Gastroesophageal sphincter (tissue), 4 donors: ENCODE results near the gene SPEM3. TPM values are rescaled to one million over a fixed set of nuclear protein-coding genes. Genes with fewer than 3 reads are reported as not detected.

Experiments used
- ATAC-seq: fragments of 150-250 bp; one replicate; pipeline ENCODE4 v1.9.1; 2016; ENCODE audit warnings: mild to moderate bottlenecking, moderate library complexity
- H3K27ac ChIP-seq, 4 donors: fragments of 200-600 bp; sonication (generic) in 3 of 4; 1 replicate in 3 of 4; 2 replicates in 1 of 4; pipeline ENCODE4 v1.5.1; 2016 to 2019
- H3K27me3 ChIP-seq: fragments of 200-600 bp; sonication (generic); one replicate; pipeline ENCODE4 v1.5.1; 2019
- H3K36me3 ChIP-seq, 2 donors: fragments of 200-600 bp; sonication (generic); one replicate each; pipeline ENCODE4 v1.5.1; 2019; ENCODE audit warnings: control low read depth in 1 of 2
- H3K4me1 ChIP-seq, 3 donors: fragments of 200-600 bp; sonication (generic); 1 replicate in 2 of 3; 2 replicates in 1 of 3; pipeline ENCODE4 v1.5.1; 2016 to 2019; ENCODE audit warnings: control low read depth in 2 of 3
- H3K4me3 ChIP-seq, 2 donors: fragments of 200-600 bp; sonication (generic); one replicate each; pipeline ENCODE4 v1.5.1; 2019; ENCODE audit warnings: mild to moderate bottlenecking in 1 of 2, moderate library complexity in 1 of 2
- H3K9me3 ChIP-seq, 3 donors: fragments of 200-600 bp; sonication (generic); one replicate each; pipeline ENCODE4 v1.5.1; 2017 to 2019; ENCODE audit warnings: control low read depth in 2 of 3
- EP300 ChIP-seq: sonication (generic); formaldehyde crosslinking; IDR thresholded peaks from one replicate; pipeline ENCODE4 v1.6.1; 2017; ENCODE audit warnings: antibody characterized with exemption, mild to moderate bottlenecking
- POLR2A ChIP-seq, 2 donors: fragments of 450-650 bp; IDR thresholded peaks; one replicate each; pipeline ENCODE4 v1.6.1; 2017; ENCODE audit warnings: antibody characterized with exemption in 2 of 2, mild to moderate bottlenecking in 2 of 2, moderate library complexity in 1 of 2
- POLR2AphosphoS5 ChIP-seq: sonication (generic); formaldehyde crosslinking; IDR thresholded peaks from one replicate; pipeline ENCODE4 v1.6.1; 2017; ENCODE audit warnings: antibody characterized with exemption
- WGBS, 2 donors: methylation state at CpG; one replicate each; pipeline ENCODE4 v1.1.5; 2018; ENCODE audit warnings: low coverage in 1 of 2; 5-methylcytosine and 5-hydroxymethylcytosine counted together
- total RNA-seq, 4 donors: library from RNA; depleted of rRNA; stranded (reverse); fragments of >200 nt; gene quantifications; one replicate each; pipeline ENCODE4 v1.1.0, GENCODE V29; 2016
- TF ChIP-seq, protein P1 (sequence below), 4 experiments: fragments of 200-600 bp in 2 of 4; fragments of 450-650 bp in 2 of 4; sonication (generic) in 1 of 4; IDR thresholded peaks; one replicate each; pipeline ENCODE4 v1.5.1; 2017 to 2019; ENCODE audit warnings: antibody characterized with exemption in 4 of 4, mild to moderate bottlenecking in 2 of 4, moderate library complexity in 2 of 4

The SPEM3 gene
- total RNA-seq, 4 donors from 2014 or later: 0.08 TPM; not detected in 3

DNA sequence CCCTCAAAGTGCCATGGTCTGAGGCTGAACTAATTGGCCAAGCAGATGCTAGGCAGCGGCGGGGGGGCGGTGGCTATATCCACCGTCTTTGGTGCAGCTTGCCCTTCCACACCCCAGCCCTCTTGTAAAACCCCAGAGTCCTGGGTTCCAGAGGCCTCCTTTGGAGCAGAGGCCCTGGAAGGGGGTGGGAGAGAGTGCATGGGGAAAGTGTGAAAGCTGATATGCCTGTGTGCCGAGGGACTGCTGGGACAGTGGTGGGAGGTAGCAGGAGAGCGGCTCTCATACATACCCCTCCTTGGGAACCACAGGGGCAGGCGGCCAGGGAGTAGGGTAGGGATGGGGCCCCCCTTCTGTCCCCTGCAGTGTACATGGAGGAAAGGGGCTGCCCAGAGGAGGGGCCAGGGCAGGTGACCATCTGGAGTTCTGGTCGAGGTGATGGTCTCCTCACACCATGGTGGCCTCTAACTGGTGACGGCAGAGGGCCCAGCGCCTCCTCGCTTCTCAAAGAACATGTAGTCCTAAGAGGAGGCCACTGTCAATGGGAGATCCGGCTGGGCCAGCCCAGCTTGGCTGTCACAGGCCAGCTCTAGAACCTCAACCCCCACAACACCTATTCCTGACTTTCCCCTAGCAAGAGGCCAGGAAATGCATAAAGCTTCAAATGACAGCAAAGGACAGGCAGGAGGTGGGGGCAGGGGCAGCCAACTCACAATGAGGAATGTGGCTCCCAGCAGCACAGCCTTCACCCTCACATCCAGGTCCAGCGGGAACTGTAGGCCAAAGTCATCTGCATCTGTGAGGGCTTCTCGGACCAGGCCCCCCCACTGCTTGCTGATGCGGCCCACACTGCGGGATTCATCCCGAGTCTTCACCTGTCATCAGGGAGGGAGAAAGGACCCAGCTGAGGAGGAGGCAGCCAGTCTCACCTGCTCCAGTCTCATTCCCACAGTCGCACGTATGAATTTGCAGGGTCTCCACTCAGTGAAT is 38.4 kb upstream of the SPEM3 start:
- Histone ChIP-seq H3K9me3 (no peaks in the 10 kb centered on the region), H3K4me1 (peaks cover 2 to 31% (median 14%) of the 10 kb centered on the region in 3 donors), H3K27ac (no peak overlapping the region), H3K36me3 (peaks cover 0 to 64% of the 10 kb centered on the region in 2 donors), H3K4me3 (no peak overlapping the region), H3K27me3 (no peaks in the 10 kb centered on the region)
- WGBS, 2 donors: 93% methylated on average over 3 of the region's 19 CpGs; no CpG with 5 or more reads in 1 of the 2 donors
- ATAC-seq: no peak
- no peak for TF ChIP-seq POLR2AphosphoS5
- no peak for TF ChIP-seq EP300
- TF ChIP-seq POLR2A (IDR thresholded peaks at IDR 0.05): no peak
- TF ChIP-seq, protein P1, sequence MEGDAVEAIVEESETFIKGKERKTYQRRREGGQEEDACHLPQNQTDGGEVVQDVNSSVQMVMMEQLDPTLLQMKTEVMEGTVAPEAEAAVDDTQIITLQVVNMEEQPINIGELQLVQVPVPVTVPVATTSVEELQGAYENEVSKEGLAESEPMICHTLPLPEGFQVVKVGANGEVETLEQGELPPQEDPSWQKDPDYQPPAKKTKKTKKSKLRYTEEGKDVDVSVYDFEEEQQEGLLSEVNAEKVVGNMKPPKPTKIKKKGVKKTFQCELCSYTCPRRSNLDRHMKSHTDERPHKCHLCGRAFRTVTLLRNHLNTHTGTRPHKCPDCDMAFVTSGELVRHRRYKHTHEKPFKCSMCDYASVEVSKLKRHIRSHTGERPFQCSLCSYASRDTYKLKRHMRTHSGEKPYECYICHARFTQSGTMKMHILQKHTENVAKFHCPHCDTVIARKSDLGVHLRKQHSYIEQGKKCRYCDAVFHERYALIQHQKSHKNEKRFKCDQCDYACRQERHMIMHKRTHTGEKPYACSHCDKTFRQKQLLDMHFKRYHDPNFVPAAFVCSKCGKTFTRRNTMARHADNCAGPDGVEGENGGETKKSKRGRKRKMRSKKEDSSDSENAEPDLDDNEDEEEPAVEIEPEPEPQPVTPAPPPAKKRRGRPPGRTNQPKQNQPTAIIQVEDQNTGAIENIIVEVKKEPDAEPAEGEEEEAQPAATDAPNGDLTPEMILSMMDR (IDR thresholded peaks at IDR 0.05): no peak

DNA sequence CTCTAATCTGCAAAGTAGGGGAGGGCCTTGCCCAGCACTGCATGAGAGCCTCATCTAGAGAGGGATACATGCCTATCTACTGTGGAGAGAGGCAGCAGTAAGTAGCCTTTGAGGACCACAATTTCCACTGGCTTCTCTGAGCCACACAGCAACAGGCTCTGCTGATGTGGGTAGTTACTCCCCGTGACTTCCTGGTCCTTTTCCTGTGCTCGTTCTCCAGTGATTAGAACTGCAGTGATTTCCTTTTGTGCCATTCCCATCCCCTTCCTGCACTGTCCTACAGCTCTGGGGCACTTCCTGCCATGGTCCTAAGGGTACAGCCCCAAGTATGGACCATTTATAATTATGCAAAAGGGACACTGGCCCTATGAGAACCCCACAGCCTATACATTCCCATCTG is 37.4 kb upstream of the SPEM3 start:
- H3K9me3 ChIP-seq: no peaks in the 10 kb centered on the region
- H3K36me3 ChIP-seq: peaks cover 0 to 61% of the 10 kb centered on the region in 2 donors
- ATAC-seq: no peak
- no peak overlapping the region for H3K4me3 ChIP-seq
- H3K4me1 ChIP-seq: peaks cover 2 to 35% (median 16%) of the 10 kb centered on the region in 3 donors
- WGBS, 2 donors: 63 to 81% methylated on average over 2 of the region's 2 CpGs
- no peak for TF ChIP-seq EP300
- TF ChIP-seq POLR2A (IDR thresholded peaks at IDR 0.05): no peak
- TF ChIP-seq, protein P1 (IDR thresholded peaks at IDR 0.05): no peak
- TF ChIP-seq POLR2AphosphoS5: no peak
- peak overlapping the region in 1 of 4 donors; percentile 10 for H3K27ac ChIP-seq
- no peaks in the 10 kb centered on the region for H3K27me3 ChIP-seq

GRCh38 chr17:7392696-7393612 is 35.7 kb upstream of the SPEM3 start:
- WGBS, 2 donors: 53% methylated on average over 3 of the region's 42 CpGs; no CpG with 5 or more reads in 1 of the 2 donors
- H3K4me3 ChIP-seq: peak overlapping the region; percentile 90
- H3K4me1 ChIP-seq: peaks cover 2 to 35% (median 16%) of the 10 kb centered on the region in 3 donors
- no peaks in the 10 kb centered on the region for H3K9me3 ChIP-seq
- no peaks in the 10 kb centered on the region for H3K27me3 ChIP-seq
- H3K27ac ChIP-seq: peak overlapping the region in 3 of 4 donors; percentile 91 to 96 (median 92)
- H3K36me3 ChIP-seq: peaks cover 0 to 46% of the 10 kb centered on the region in 2 donors
- TF ChIP-seq POLR2A (IDR thresholded peaks at IDR 0.05) (no peak), POLR2AphosphoS5 (no peak), EP300 (no peak)
- TF ChIP-seq, protein P1 (IDR thresholded peaks at IDR 0.05): no peak
- no peak for ATAC-seq

DNA sequence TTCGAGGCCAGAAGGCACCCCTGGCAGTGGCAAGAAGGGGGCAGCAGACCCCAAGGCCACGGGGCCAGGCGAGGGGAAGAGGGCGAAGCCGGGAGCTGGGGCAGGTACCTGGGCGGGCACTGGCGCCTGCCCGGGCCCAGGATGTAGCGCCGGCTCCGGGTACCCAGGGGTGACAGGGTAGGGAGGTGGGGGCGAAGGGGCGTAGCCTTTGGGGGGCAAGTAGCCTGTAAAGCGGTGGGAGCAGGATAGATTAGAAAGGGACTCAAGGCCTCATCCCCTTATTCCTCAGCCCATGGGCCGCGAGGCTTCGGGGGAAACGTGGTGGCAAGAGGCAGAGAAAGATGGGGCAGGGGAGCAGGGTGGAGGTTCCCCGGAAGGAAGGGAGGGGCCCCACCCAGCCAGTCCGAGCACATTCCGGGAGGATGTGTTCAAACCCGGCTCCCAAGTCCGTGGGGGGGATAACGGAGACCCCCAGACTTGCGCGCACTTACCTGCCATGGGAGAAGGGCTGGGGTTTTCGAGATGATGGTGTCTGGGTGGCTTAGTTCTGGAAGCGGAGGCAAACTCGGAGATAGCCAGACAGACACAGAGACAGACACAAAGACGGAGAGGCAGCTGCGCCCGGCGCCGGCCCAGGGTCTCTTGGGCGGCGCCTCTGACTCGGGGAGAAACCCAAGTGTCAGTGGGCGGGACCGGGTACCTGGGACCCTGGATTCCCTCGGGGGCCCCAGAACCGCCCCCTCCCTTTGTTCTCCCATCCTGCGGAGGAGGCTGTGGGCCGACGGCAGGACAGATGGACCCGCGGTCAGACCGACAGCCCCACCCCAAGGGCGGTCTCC is 34.8 kb upstream of the SPEM3 start:
- Histone ChIP-seq H3K27ac (peak overlapping the region; percentile 81 to 96 (median 92)), H3K9me3 (no peaks in the 10 kb centered on the region), H3K27me3 (no peaks in the 10 kb centered on the region), H3K36me3 (peaks cover 0 to 37% of the 10 kb centered on the region in 2 donors), H3K4me3 (peak overlapping the region; percentile 90), H3K4me1 (peaks cover 2 to 35% (median 16%) of the 10 kb centered on the region in 3 donors)
- ATAC-seq: peak; percentile 13
- WGBS, 2 donors: 12% methylated on average over 15 of the region's 48 CpGs; no CpG with 5 or more reads in 1 of the 2 donors
- TF ChIP-seq POLR2A (IDR thresholded peaks at IDR 0.05) (no peak), POLR2AphosphoS5 (no peak), EP300 (no peak)
- TF ChIP-seq, protein P1 (IDR thresholded peaks at IDR 0.05): no peak
